ENCODE data around the gene RELN.

GRCh38 chr7:103637094-103637493, 352.4 kb downstream of the RELN start:
- TF ChIP-seq EZH2phosphoT487 (IDR thresholded peaks at IDR 0.05; ENCODE audit: borderline replicate concordance) (no peak), CTCF (conservative IDR thresholded peaks at IDR 0.05; ENCODE audit: low read length) (no peak)
